ENCODE measurements around the gene AAMP.

Gene AAMP

DNA sequence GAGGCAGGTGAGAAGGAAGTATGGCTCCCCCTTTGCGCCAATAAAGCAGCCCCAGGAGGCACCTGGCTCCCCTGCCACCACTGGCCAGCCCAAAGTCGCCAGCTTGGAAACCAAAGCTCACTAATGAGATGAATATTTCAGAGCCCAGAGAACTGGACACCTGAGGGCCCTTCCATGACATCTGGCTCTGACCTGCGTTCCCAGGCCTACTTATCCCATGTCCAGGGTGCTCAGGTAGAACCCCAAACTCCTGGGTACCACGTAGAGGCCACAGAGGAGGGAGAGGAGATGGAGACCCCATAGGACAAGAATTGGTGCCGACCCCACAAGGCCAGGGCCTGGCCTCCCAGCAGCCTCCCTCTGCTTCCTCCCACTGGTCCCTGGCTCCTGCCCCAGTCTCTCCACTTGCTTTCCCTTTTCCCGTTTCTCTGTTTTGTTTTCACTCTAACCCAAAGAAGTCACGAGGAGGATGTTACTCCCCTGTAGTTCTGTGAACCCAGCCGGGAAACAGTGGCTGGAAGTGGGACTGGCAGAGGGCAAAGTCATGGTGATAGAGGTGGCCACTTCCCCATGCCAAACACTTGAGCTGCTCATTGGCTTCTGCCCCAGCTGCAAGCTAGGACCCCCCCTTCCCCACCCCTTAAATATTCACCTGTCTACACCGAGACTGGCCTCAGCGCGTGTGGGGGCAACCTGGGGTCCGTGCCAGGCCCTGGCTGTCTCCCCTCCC lies 21.5 kb upstream of the AAMP start:
- Histone ChIP-seq H3K4me3 (ENCODE audit: low read depth, low read length) (peak overlapping the region; percentile 63), H3K4me1 (ENCODE audit: control insufficient read depth, insufficient read depth, low read length) (peaks cover 7% of the 10 kb centered on the region), H3K36me3 (ENCODE audit: control insufficient read depth, insufficient read depth, low read length) (no peaks in the 10 kb centered on the region), H3K9me3 (ENCODE audit: control insufficient read depth, insufficient read depth, low read length) (no peaks in the 10 kb centered on the region), H3K27me3 (ENCODE audit: control insufficient read depth, insufficient read depth, low read length) (no peaks in the 10 kb centered on the region), H3K9ac (ENCODE audit: low read depth, low read length) (peak overlapping the region; percentile 54)

DNA sequence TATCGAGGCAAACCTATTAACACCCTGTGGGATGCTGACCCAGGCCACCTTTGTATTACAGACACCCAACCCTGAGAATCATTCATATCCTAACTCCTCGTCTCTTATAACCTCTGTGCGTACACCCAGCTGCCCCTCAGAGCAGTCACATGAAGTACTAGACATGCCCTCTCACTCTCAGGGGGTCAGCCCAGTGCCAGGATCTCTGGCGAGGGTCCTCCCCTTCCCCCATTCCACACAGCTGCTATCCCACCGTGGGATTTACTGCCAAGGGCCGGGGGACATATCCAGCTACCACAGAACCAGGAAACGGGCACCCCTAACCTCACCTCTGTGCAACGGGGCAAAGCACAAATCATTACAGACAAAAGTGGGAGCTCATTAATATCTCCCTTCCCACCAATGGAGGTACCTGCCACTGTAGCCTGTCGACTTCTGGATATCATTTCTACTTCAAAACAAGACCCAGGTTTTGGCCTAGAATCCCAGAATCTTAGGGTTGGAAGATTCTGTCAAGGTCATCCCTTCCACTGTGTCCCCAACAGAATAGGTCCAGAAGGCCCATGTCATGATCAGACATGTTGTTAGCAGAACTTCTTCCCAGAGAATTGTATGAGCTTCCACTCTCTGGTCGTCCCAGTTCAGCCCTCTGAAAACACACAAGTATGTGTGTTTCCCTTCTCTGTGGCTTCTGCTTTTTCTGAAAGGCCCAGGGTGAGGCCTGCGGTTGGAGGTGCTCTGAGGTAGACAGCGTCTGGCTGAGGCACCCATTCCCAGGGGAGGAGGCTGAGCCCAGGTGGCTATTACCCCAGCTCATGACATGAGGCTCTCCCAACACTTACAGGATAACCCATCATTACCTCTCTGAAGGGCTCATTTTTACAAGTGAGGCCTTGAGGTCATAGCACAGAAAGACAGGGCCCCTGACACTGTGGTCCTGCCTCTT lies 20.7 kb upstream of the AAMP start:
- Histone ChIP-seq H3K27me3 (ENCODE audit: control insufficient read depth, insufficient read depth, low read length) (no peaks in the 10 kb centered on the region), H3K4me3 (ENCODE audit: low read depth, low read length) (no peak overlapping the region), H3K9ac (ENCODE audit: low read depth, low read length) (no peak overlapping the region), H3K9me3 (ENCODE audit: control insufficient read depth, insufficient read depth, low read length) (no peaks in the 10 kb centered on the region), H3K36me3 (ENCODE audit: control insufficient read depth, insufficient read depth, low read length) (no peaks in the 10 kb centered on the region), H3K4me1 (ENCODE audit: control insufficient read depth, insufficient read depth, low read length) (peaks cover 11% of the 10 kb centered on the region)

DNA sequence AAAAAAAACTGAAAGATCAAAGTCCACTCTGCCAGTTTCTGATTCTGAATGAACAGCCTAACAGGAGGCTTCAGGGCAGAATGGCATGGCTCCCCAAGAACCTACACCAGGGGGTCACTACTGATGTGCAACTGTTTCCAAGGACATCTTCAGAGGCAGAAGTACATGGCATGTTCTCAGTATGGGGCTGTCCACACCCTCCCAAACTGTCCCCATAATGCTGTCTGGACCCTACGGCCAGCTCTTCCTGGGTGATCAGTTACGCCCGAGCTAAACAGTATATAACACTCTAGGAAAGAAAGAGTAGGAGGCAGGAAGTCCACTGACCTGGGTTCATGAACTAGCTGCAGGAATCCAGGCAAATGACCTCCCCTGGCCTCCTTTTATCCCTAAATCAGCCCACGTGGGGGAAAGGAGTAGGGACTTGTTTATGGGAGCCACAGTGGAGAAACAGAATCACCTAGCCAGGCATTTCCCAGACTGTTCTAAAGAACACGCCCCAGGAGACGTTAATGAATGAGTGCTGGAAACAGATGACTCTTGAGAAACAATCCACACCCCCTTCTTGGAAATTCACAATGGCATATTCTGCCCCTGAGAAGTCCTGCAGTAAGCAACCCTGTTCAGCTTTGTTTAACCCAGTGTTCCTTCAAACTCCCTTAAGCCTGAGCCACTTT lies 19.8 kb upstream of the AAMP start:
- Histone ChIP-seq H3K4me1 (ENCODE audit: control insufficient read depth, insufficient read depth, low read length) (peaks cover 11% of the 10 kb centered on the region), H3K4me3 (ENCODE audit: low read depth, low read length) (no peak overlapping the region)

DNA sequence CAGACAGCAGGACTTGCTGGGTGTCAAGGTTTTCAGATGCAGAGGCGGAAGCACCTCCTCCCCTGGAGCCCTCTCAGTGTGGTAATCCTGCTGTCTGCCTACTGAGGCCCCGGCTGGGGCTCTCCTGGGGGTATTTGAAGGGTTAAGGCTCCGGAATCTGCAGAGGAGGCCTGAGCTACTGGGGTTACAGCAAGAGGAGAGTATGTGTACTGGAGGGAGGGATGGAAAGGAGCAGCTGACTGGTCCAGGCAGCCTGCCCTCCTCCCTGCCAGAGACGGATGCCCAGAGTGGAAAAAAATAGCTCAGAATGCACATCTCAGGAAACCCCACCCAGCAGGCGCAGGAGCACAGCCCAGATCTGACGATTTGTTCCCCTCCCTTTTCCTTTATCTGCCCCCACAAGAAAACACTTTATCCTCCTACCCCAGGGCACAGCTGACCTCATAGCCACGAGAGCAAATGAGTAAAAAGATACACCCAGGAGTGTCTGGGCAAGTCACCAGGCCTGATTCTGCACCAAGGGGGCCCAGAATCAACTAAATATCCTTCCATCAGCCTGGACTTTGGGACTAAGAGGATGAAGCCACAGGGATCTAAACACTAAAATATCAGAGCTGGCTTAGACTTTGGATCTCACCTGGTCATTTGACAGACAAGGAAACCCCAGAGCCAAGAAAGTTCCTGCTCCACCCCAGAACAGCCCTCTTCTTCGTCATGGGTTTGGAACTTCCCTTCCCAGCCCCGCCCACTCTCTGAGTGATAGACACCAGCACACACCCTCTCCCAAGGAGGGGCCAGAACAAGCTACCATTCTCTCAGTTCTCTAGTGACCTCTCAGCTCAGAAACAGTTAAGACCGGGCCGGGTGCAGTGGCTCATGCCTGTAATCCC lies 16.9 kb upstream of the AAMP start:
- Histone ChIP-seq H3K9me3 (ENCODE audit: control insufficient read depth, insufficient read depth, low read length) (no peaks in the 10 kb centered on the region), H3K9ac (ENCODE audit: low read depth, low read length) (peak overlapping the region; percentile 54), H3K4me3 (ENCODE audit: low read depth, low read length) (peak overlapping the region; percentile 45), H3K27me3 (ENCODE audit: control insufficient read depth, insufficient read depth, low read length) (no peaks in the 10 kb centered on the region), H3K4me1 (ENCODE audit: control insufficient read depth, insufficient read depth, low read length) (peaks cover 8% of the 10 kb centered on the region), H3K36me3 (ENCODE audit: control insufficient read depth, insufficient read depth, low read length) (no peaks in the 10 kb centered on the region)

More for the DNA sequence above, 19.8 kb upstream of the AAMP start:
- Histone ChIP-seq H3K27me3 (ENCODE audit: control insufficient read depth, insufficient read depth, low read length) (no peaks in the 10 kb centered on the region), H3K9me3 (ENCODE audit: control insufficient read depth, insufficient read depth, low read length) (no peaks in the 10 kb centered on the region), H3K36me3 (ENCODE audit: control insufficient read depth, insufficient read depth, low read length) (no peaks in the 10 kb centered on the region), H3K9ac (ENCODE audit: low read depth, low read length) (no peak overlapping the region)

DNA sequence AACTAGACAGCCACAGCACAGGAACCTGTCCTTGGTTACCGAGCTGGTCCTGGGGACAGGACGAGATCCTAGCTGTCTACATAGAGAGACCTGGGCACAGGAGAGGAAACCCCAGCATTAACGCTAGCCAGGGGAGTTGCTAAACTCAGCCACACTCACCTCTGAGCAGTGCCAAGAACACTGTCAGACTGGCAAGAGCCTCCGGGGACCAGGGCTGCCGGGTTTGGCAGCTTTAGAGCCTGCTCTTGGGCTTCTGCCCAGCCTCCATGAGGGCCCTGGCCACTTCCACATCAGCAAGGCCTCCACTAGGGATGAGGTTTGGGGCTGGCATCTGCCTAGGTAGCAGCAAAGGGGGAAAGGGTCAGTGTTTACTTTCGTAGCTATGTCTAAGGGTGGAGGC lies 15.7 kb upstream of the AAMP start:
- Histone ChIP-seq H3K9ac (ENCODE audit: low read depth, low read length) (no peak overlapping the region), H3K9me3 (ENCODE audit: control insufficient read depth, insufficient read depth, low read length) (no peaks in the 10 kb centered on the region), H3K4me3 (ENCODE audit: low read depth, low read length) (no peak overlapping the region), H3K4me1 (ENCODE audit: control insufficient read depth, insufficient read depth, low read length) (peaks cover 8% of the 10 kb centered on the region), H3K27me3 (ENCODE audit: control insufficient read depth, insufficient read depth, low read length) (no peaks in the 10 kb centered on the region), H3K36me3 (ENCODE audit: control insufficient read depth, insufficient read depth, low read length) (no peaks in the 10 kb centered on the region)

DNA sequence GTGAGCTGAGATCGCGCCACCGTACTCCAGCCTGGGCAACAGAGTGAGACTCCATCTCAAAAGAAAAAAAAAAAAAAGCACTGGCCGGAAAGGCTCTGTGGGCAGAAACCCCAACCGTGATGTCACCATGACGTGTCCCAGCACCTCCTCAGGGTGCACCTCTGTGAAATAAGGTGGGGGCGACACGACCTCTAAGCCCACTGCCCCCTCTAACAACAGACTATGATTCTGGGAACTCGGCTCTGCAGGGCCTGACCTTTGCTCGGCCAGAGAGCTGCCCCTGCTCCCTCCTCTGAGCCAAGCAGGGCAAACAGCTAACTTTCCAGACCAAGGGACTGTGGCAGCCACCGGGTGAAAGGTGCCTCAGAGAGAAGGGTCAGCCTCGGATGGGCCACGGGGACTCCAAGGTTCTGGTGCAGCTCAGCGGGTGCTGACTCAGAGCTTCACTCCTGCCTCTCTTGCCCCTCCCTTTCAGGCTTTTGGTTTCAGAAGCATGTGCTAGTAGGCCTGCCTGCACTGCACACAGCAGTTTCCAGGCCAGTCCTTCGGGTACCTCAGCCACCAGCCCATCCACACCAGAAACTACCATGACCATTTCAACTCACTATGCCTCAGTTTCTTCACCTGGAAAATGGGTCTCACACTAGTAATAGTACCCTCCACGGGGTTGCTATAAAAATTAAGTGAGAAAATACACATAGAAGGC lies 14.3 kb upstream of the AAMP start:
- Histone ChIP-seq H3K9ac (ENCODE audit: low read depth, low read length) (peak overlapping the region; percentile 54), H3K4me1 (ENCODE audit: control insufficient read depth, insufficient read depth, low read length) (peaks cover 8% of the 10 kb centered on the region), H3K27me3 (ENCODE audit: control insufficient read depth, insufficient read depth, low read length) (no peaks in the 10 kb centered on the region), H3K4me3 (ENCODE audit: low read depth, low read length) (no peak overlapping the region), H3K36me3 (ENCODE audit: control insufficient read depth, insufficient read depth, low read length) (peaks cover under 1% of the 10 kb centered on the region), H3K9me3 (ENCODE audit: control insufficient read depth, insufficient read depth, low read length) (no peaks in the 10 kb centered on the region)

DNA sequence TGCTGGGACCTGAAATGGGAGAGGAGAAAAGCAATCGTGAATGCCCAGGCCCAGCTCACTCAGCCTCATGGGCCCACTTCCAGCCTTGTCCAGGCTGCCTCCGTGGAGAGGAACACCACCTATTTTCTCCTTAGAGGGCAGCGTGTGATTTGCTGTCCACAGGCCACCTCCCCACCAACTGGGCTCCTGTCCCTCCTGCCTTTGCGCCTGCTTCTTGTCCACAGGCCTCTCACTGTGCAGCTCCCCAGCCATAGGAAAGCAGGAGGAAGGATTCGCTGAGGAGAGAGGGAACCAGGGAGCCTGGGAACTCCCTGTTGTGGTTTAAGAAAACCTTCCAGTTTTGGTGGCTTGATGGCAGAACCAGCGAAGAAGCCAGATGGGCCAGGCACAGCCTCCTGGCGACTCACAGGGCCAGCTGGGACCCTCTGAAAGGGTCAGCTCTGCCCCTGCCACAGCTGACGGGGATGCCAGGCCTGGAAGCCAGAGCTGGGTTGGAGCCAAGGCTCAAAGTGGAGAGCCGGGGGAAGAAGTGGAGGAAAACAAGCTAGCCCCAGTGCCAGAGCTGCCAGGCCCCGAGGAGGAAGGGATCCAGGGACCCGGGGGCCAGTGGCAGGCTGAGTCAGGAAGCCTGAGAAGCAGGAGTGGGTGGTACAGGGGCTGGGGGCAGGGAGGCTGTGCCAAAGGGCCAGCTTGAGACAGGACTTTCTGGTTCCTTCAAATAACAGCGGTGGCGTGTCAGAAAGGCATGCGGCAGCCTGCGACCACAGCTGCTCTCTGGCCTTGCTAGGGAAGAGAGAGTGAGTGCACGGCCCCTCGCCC lies 12.4 kb upstream of the AAMP start:
- H3K9me3 ChIP-seq (ENCODE audit: control insufficient read depth, insufficient read depth, low read length): no peaks in the 10 kb centered on the region
- H3K36me3 ChIP-seq (ENCODE audit: control insufficient read depth, insufficient read depth, low read length): peaks cover 8% of the 10 kb centered on the region
- no peak overlapping the region for H3K9ac ChIP-seq (ENCODE audit: low read depth, low read length)
- no peak overlapping the region for H3K4me3 ChIP-seq (ENCODE audit: low read depth, low read length)
- H3K27me3 ChIP-seq (ENCODE audit: control insufficient read depth, insufficient read depth, low read length): no peaks in the 10 kb centered on the region
- peaks cover 8% of the 10 kb centered on the region for H3K4me1 ChIP-seq (ENCODE audit: control insufficient read depth, insufficient read depth, low read length)

DNA sequence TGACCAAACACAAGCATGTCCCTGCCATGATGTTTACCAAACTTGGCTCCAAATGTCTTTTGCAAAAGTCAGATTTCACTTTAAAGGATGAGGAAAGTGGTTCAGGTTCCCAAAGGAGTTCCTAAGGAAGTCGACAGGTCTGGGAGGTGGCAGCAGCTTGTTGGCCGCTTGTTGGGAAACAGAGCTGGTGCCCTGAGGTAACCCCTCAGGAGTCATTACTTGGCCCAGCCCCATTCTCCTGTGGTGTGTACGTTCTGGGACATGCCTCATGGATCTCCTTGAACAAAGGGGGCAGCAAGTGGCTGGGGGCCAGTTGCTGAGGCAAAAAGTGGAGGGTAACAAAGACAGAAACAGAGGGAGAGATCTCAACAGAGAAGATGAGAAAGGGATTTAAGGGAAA lies 11.5 kb upstream of the AAMP start:
- Histone ChIP-seq H3K27me3 (ENCODE audit: control insufficient read depth, insufficient read depth, low read length) (no peaks in the 10 kb centered on the region), H3K9ac (ENCODE audit: low read depth, low read length) (no peak overlapping the region), H3K9me3 (ENCODE audit: control insufficient read depth, insufficient read depth, low read length) (no peaks in the 10 kb centered on the region), H3K4me3 (ENCODE audit: low read depth, low read length) (no peak overlapping the region), H3K4me1 (ENCODE audit: control insufficient read depth, insufficient read depth, low read length) (peaks cover 3% of the 10 kb centered on the region), H3K36me3 (ENCODE audit: control insufficient read depth, insufficient read depth, low read length) (peaks cover 15% of the 10 kb centered on the region)

DNA sequence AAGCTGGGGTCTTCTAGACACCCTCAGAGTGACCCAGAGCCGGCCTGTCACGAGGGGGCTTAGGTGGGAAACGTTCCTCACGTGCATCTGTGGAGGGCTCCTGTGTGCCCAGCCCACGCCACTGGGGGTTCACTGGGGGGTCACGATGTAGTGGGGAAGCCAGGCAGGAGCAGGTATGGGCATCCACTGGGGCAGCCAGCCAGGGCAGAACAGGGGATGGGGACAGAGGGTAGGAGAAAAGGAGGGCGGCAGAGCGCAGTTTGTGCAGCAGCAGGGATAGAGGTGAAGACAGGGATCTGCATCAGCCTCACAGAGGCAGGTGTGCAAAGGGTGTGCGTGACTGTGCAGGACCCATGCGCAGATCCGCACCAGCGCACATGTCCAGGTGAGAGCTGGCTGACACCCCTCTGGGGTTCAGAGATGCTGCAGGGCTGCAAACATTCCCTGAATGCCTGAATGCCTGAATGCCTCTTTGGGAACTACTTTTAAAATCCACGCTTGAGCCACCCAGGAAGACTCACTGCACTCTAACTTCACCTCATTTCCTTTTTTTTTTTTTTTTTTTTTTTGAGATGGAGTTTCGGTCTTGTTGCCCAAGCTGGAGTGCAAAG lies 10.4 kb upstream of the AAMP start:
- Histone ChIP-seq H3K36me3 (ENCODE audit: control insufficient read depth, insufficient read depth, low read length) (peaks cover 21% of the 10 kb centered on the region), H3K4me3 (ENCODE audit: low read depth, low read length) (no peak overlapping the region), H3K9ac (ENCODE audit: low read depth, low read length) (no peak overlapping the region), H3K9me3 (ENCODE audit: control insufficient read depth, insufficient read depth, low read length) (no peaks in the 10 kb centered on the region), H3K27me3 (ENCODE audit: control insufficient read depth, insufficient read depth, low read length) (no peaks in the 10 kb centered on the region), H3K4me1 (ENCODE audit: control insufficient read depth, insufficient read depth, low read length) (no peaks in the 10 kb centered on the region)

Measured in iPS-15b (cell line).